Lower lobe of right lung (tissue), 2 donors: Measurements from ENCODE around the gene KSR2. TPM values are rescaled to one million over a fixed set of nuclear protein-coding genes. Genes with fewer than 3 reads are reported as not detected.

Source experiments
- ATAC-seq, 2 donors: fragments of 200-7000 bp; cut with Tn5 transposase; one replicate each; pipeline ENCODE4 v1.9.1; 2020 to 2022; ENCODE audit warnings: mild to moderate bottlenecking in 2 of 2, moderate library complexity in 2 of 2
- DNase-seq: peaks from one replicate; pipeline ENCODE4 v3.0.0-alpha.2; 2020
- H3K27ac ChIP-seq: fragments of 200-600 bp; one replicate; pipeline ENCODE4 v1.8.0; 2022
- H3K27me3 ChIP-seq: fragments of 200-600 bp; one replicate; pipeline ENCODE4 v1.8.0; 2022; ENCODE audit warnings: low read depth
- H3K36me3 ChIP-seq: fragments of 200-600 bp; one replicate; pipeline ENCODE4 v1.8.0; 2022; ENCODE audit warnings: mild to moderate bottlenecking
- H3K4me1 ChIP-seq: fragments of 200-600 bp; one replicate; pipeline ENCODE4 v1.8.0; 2022
- H3K4me3 ChIP-seq: fragments of 200-600 bp; one replicate; pipeline ENCODE4 v1.8.0; 2022; ENCODE audit warnings: mild to moderate bottlenecking
- H3K9me3 ChIP-seq: fragments of 200-600 bp; one replicate; pipeline ENCODE4 v1.8.0; 2022
- CTCF ChIP-seq: fragments of 200-600 bp; IDR thresholded peaks from one replicate; pipeline ENCODE4 v1.8.0; 2022; ENCODE audit warnings: antibody characterized with exemption, mild to moderate bottlenecking
- intact Hi-C: fragments of 100-400 bp; cut with DNase I; formaldehyde crosslinking; loops from one replicate; pipeline ENCODE4 v1.11.0; 2022
- total RNA-seq: library from RNA; stranded (reverse); fragmentation: NEBNext Ultra II Directional; extraction: Animal tissue kit (Norgen Biotek cat#: 25700); gene quantifications from one replicate; pipeline ENCODE4 v1.2.1, GENCODE V29; 2021
- donor health status: DM: no; HTN: yes; CAD: no; lungs with severe emphysema.

The KSR2 gene
- total RNA-seq, 1 donor from 2014 or later, result 1.0 TPM

DNA sequence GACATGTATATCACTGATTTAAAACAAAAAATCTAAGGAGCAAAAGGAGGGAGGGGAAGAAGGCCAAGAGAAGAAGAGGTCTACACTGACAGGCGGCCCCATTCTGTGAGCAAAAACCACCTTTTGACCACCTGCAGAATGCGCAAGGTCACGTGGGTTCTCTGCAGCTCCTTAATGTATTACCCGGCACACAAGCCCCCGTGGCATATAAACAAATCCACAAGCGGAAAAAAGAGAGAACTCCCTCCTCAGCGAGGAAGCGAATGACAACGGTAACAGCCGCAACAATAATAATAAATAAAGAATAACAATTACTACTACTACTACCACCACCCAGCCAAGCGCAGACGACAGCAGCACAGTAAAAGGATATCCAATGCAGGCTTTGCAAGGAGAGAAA lies 1.3 kb downstream of the KSR2 start:
- Histone ChIP-seq H3K27ac (no peak overlapping the region), H3K9me3 (no peaks in the 10 kb centered on the region), H3K27me3 (peaks cover 29% of the 10 kb centered on the region), H3K36me3 (no peaks in the 10 kb centered on the region), H3K4me1 (peaks cover 8% of the 10 kb centered on the region), H3K4me3 (no peak overlapping the region)
- ATAC-seq (no peak), DNase-seq (no peak)
- TF ChIP-seq CTCF, result no peak
- intact Hi-C loops, result no loop called here

GRCh38 chr12:117967043-117967442 lies 1.7 kb downstream of the KSR2 start:
- no peak for TF ChIP-seq CTCF
- intact Hi-C loops, result no loop called here
- Histone ChIP-seq H3K4me3 (no peak overlapping the region), H3K36me3 (no peaks in the 10 kb centered on the region), H3K27me3 (peaks cover 29% of the 10 kb centered on the region), H3K27ac (no peak overlapping the region), H3K4me1 (peaks cover 8% of the 10 kb centered on the region), H3K9me3 (no peaks in the 10 kb centered on the region)
- DNase-seq (no peak), ATAC-seq (no peak)

GRCh38 chr12:117966511-117966910 lies 2.3 kb downstream of the KSR2 start:
- Histone ChIP-seq H3K36me3 (no peaks in the 10 kb centered on the region), H3K27me3 (peaks cover 29% of the 10 kb centered on the region), H3K27ac (no peak overlapping the region), H3K9me3 (no peaks in the 10 kb centered on the region), H3K4me1 (peaks cover 8% of the 10 kb centered on the region), H3K4me3 (no peak overlapping the region)
- ATAC-seq, result no peak
- DNase-seq, result no peak
- TF ChIP-seq CTCF, result no peak
- intact Hi-C loops, result no loop called here

GRCh38 chr12:117963836-117964235 lies 5.0 kb downstream of the KSR2 start:
- no peaks in the 10 kb centered on the region for H3K36me3 ChIP-seq
- TF ChIP-seq CTCF, result no peak
- H3K27me3 ChIP-seq, result peaks cover 14% of the 10 kb centered on the region
- no peak for ATAC-seq
- no peak overlapping the region for H3K4me3 ChIP-seq
- H3K9me3 ChIP-seq, result no peaks in the 10 kb centered on the region
- no peak for DNase-seq
- H3K27ac ChIP-seq, result no peak overlapping the region
- intact Hi-C loops, result no loop called here
- peaks cover 4% of the 10 kb centered on the region for H3K4me1 ChIP-seq

DNA sequence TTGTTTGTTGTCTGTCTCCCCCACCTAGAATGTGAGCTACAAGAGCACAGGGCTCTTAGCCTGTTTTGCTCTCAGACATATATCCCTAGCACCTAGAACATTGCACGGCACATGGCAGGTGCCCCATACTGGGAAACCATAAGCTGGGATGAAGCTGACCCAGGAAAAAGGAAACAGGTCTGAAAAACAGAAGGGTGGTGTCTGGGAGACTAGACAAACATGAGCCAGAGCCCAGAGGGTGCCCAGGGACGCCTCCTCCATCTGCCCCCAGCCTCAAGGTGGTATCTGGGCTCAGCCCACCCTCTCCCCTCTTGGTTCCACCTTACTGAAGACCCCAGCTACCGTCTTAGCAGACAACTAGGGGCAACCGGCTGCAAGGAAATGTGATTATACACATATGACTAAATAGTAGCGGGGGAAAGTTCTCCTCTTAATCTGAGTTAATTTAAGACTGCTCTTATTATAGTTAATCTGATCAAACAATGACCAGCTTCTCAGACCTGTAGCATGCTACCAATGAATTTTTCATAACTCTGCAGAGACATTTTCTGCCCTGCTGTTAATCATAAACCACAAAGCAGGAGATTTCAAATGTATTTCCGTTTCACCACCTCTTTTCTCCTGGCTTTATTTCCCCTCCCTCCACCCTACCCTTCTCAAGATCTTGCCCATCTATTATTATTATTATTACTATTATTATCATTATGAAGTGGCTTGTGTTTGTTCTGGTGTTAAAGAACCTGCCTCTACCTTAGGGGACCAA lies 31.9 kb downstream of the KSR2 start:
- TF ChIP-seq CTCF, result no peak
- ATAC-seq (no peak), DNase-seq (no peak)
- intact Hi-C loops, result no loop called here
- no peaks in the 10 kb centered on the region for H3K4me1 ChIP-seq
- H3K36me3 ChIP-seq, result no peaks in the 10 kb centered on the region
- no peak overlapping the region for H3K4me3 ChIP-seq
- no peaks in the 10 kb centered on the region for H3K27me3 ChIP-seq
- no peak overlapping the region for H3K27ac ChIP-seq
- no peaks in the 10 kb centered on the region for H3K9me3 ChIP-seq
